ENCODE results near the gene SPATA3.

GRCh38 chr2:231002641-231003040 is 6.7 kb downstream of the SPATA3 start:
- TF ChIP-seq RFX5 (IDR thresholded peaks at IDR 0.05) (no peak), SMC3 (IDR thresholded peaks at IDR 0.05) (no peak), MAX (IDR thresholded peaks at IDR 0.05) (no peak), POLR2A (IDR thresholded peaks at IDR 0.05; ENCODE audit: low read length) (no peak), KDM5A (IDR thresholded peaks at IDR 0.05) (no peak), ELK1 (IDR thresholded peaks at IDR 0.05; ENCODE audit: low read depth, low read length) (no peak), SREBF2 (IDR thresholded peaks at IDR 0.05) (no peak)
